Mesenteric fat pad (tissue), 1 donor: ENCODE results near the gene PEMT. TPM values are rescaled to one million over a fixed set of nuclear protein-coding genes. Genes with fewer than 3 reads are reported as not detected.

Experiments used
- DNase-seq: peaks from one replicate; pipeline ENCODE4 v3.0.0-alpha.2; 2020; ENCODE audit warnings: low spot score
- total RNA-seq: library from RNA; stranded (reverse); fragmentation: NEBNext Ultra II Directional; extraction: Animal tissue kit (Norgen Biotek cat#: 25700); gene quantifications from one replicate; pipeline ENCODE4 v1.2.1, GENCODE V29; 2021
- donor health status: DM: yes; HTN: yes; CAD: no.

The PEMT gene
- total RNA-seq, 1 donor from 2014 or later: 151 TPM

DNA sequence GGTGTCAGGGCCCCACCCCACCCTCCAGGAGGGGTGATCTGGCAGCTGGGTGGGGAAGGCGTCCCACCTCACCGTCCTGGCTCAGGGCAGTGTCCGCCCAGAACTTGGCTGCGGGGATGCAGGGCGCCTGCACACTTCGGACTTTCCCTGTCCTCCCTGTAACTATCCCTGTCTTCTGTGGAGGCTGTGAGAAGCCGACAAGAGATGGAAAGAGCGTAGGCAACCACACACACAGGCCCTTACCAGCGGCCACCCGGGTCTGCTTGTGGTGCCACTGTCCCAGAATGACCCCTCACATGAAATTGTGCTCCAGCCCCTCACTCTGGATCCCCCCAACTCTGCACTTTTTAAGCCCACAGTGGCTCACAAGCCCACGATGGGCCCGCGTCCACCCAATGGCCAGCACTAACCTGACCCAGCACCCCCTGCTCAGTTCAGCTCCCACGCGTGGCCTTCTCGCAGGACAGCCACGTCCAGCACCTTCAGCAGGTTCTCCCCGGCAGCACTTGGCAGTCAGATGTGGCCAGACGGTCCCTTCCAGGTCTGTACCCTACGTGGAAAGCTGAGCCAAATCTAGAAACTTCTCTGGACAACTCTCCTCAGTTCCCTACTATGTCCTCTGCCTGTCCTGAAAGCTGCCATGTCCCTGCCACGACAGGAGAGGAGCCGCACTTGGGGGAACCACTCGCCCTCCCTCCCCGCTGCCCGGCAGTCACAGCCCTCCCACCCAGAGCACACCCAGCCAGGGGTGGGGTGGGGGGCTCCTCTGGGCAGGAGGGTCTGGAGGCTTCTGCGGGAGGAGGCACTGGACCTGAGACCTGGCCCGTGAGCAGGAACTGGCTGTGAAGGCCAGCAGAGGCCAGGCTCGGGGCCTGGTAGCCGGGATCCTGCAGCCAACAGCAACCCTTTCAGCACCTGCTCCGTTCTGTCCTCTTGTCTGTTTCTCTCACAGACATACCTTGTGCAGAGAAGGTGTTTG lies 38.0 kb downstream of the PEMT start:
- no peak for DNase-seq

DNA sequence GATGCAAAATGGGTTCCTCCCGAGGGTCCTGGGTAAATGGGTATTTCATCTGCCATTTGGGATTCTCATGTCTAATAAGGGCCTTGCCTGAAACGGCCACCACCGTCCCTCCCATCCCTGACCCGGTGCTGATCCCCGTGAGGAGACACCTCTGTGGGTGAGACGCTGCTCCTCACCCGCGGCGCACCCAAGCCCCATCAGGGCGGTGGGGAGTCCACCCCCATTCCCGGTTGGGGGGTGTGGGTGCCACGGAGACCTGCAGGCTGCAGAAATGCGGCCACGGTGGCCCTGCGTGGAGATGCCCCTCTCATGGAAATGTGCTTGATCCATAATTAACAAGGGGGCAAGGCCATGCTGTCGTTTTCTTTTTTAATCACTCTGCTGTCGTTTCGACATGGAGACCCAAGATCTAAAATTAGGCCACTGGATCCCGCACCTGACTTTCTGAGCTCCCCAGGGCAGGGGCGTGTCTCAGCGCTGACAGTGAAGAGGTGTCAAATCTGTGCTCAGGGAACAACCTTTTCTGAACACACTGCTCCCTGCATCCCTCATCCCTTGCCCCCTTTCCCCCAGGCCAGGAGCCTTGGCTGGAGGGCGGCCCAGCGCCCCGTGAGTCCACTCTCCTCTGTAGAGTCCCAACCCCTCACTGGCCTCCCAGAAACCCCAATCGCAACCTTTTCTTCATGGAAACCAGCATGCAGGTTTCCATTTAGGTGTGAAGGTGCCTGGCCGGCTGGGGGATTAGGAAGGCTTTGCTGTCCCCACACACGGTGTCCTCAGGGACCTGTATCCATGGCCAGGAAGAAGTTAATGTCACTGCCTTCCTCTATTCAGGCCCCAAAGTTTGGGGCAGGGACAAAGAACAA lies 38.9 kb downstream of the PEMT start:
- no peak for DNase-seq

DNA sequence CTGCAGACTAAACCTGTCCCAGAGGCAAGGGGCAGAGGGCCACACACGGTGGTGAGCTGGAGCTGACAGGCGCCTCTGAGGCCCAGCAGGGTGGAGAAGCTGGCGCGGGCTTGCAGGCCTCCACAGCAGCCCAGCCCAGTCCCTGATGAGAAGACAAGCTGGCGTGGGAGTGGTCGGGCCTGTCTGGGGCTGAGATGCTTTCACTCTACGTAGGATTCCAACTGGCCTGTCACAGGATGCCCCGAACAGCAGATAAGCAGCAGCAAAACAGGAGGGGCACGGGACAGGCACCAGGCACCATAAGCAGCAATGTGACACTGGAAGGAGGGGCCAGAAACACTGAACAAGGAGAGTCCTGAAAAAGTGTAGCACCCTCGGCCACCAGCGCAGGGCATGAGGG lies 40.1 kb downstream of the PEMT start:
- no peak for DNase-seq

- DNase-seq: no peak
Measured at GRCh38 chr17:17549732-17550366, 41.7 kb downstream of the PEMT start.

- no peak for DNase-seq
Measured at GRCh38 chr17:17548044-17548443, 43.5 kb downstream of the PEMT start.

GRCh38 chr17:17547210-17547764 lies 44.2 kb downstream of the PEMT start:
- DNase-seq: no peak

DNA sequence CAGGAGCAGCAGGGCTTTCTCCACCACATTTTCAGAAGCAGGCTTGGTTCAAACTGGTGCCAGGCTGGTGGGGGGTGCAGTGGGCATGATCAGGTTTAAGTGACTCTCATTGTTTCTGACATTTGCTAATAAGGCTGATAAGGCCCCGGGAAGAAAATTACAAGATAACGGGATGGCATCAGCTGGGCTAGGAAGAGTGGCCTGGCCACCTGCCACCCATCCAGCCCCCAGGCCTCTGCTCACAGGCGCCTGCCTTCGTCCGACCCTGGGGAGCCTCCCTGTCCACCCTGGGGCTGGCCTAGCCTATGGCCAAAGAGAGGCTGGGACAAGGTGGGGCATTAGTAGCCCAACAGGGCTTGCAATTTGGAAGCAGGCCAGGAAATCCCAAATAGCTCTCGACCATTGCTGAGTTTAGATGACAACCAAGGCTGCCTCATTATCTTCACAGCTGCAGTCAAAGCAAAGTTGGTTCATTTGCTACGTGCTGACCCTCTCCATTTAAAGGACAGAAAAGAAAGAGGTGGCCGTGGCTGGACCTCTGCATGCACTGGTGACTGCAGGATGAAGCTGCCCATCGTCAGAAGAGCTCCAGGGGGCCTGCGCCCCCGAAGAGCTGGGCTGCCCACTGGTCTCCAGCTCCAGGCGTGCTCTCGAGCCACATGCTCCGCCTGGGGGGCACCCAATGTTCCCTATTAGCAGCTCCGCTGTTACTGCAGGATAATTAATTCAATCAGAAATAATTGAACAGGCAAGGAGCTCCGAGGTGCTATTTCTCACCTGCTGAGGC lies 44.9 kb downstream of the PEMT start:
- no peak for DNase-seq

DNA sequence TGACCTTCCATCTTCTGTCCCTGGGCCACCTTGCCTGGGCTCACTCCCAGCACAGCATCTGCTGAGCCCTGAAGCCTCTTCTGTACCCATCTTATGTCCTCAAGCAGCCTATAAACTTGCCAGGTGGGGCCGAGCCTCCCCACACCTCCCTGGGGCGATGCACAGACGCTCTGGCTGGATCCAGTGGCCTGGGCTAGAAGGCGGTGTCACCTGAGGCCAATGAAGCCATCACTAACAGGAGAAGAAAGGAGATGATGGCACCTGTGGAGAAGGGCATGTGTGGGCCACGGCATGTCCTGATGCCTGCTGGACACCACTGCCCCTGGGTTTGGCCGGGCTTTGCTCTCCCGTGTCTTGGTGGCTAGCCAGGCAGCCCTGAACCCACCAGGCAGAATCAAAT lies 45.5 kb downstream of the PEMT start:
- DNase-seq: no peak

DNA sequence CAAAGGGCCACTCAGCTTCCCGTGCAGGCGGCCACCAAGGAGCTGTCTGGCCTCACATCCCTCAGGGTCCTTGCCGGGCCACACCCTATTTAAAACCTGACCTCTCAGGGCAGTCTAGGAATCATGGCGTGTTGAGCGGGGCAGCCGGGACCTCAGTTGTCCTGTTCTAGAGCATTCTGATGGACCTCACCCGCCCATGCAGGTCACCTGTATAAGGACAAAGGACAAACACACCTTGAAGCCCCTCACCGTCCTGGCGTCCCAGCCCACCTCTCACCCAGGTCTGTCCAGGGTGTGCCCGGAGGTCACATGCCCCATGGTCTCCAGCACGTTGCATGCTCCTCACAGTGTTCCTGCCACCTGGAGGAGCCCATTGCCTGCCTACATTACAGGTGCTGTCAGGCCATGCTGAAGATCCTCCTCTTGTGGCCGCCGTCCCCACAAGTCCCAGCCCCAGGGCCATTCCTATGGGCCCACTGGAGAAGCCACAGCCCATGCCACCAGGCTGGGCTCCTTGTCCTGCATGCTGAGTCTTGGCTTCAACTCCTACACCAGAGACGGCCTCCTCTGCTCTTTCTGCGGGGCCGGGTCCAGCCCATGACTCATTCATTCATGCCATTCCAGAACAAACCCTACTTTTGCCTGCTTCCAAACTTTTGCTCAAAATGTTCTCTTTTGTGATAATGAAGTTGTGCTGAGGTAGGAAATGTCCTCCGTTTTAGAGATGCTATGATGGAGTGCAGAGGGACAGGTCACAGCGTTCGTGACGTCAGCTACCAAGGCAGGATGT lies 46.3 kb downstream of the PEMT start:
- DNase-seq: no peak

DNA sequence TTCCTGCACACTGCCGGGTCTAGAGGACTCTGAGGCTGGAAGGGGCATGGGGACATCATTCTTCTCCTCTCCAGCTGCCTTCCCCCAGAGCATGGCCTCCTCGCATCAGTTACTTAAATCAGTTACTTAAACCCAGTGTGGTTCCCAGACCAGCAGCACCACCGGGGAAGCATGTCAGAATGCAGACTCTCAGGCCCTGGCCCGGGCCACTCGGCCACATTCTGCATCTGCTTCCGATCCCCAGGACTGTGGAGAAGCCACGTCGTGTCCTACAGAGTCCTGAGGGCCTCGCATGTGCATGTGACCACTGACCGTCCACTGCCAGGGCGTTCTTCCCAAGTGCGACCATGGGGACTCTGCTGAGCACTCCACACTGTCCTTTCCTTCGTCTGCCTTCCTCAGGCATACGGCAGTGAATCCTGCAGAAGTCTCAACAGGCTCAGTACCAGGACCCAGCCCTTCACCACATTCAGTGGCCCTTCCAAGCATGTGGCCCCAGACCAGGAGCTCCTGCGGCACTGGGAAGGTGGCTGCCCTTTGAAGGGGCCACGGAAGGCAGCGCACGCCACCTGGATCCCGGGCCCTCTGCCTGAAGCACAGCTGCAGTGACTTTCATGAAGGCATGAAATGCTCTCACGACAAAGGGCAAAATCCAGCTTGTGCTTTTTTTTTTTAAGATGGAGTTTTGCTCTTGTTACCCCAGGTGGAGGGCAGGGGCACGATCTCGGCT lies 48.4 kb downstream of the PEMT start:
- DNase-seq: no peak

GRCh38 chr17:17541640-17542001 lies 49.9 kb downstream of the PEMT start:
- no peak for DNase-seq

DNA sequence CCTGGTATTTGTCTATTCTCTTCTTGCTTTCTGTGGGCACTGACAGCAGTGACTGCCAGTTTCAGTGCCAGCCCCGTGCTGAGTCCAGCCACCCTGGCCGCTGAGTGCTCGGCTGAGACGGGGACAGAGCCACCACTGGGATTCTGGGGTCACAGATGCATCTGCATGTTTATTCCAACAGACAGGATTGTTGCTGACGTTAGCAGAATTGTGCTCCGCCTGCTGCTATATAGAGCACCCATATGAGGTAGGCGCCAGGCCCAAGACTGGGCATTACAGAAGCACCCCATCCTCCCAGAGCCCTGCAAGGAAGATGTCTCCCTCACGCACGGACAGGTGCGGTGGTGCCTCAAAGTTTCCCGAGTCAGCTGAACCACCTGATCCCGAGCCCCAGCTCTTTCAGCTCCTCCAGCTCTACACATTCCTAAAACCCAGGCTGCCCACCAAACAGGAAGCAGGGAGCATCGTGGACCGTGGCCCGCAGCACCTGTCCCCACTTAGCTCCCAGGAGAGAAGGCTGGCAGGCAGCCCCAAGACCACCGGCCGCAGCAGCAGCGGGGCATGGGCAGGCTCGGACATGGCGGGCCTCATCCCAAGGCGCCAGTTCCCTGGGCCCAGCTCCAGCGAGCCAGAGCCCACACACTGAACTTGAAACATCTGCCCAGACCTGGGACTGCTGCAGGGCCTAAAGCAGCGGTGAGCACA lies 50.4 kb downstream of the PEMT start:
- DNase-seq: no peak

DNA sequence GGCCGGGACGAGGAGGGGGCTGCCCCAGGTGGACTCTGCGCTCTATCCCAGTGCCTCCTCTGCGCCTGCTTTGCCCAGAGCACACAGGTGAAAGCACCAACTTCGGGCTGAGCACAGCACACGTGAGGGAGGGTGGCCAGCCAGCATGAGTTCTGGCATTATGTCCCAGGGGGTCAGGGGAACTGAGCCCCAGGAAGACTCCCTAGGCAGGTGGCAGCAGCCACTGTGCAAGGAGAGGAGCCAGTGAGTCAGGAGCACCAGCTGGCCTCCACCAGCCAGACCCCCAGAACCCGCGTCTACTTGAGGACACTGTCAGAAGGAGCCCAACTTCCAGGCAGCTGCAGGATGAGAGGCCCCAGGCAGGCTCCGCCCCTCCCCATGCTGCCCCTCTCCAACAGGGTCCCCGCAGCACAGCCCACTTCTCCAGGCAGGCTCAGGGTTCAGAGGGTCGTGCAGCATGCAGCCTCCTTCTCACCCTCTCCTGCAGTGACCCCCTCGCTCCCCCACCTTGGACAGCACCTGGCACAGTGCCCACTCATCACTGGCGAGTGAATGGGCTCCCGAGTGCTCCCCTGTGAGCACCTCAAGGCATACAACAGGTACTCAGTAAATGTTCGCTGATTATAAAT lies 51.1 kb downstream of the PEMT start:
- no peak for DNase-seq

DNA sequence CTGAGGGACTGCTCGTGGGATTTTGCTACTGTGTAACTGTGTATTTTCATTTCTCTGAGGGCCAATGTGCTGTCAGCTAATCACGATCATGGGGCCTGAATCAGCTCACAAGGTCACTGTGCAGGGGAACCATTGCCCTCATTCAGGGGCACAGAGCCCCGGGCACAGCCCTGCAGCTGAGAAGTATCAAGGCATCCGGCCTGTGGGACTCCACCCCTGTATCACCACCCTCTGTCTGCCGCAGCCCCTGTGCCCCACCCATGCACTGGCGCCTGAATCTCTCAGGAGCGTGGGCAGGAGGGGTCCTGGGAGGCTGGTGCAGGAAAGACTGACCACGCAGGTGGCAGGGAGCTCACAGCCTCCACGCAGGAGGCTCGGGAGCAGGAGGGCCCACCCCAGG lies 51.9 kb downstream of the PEMT start:
- no peak for DNase-seq

DNA sequence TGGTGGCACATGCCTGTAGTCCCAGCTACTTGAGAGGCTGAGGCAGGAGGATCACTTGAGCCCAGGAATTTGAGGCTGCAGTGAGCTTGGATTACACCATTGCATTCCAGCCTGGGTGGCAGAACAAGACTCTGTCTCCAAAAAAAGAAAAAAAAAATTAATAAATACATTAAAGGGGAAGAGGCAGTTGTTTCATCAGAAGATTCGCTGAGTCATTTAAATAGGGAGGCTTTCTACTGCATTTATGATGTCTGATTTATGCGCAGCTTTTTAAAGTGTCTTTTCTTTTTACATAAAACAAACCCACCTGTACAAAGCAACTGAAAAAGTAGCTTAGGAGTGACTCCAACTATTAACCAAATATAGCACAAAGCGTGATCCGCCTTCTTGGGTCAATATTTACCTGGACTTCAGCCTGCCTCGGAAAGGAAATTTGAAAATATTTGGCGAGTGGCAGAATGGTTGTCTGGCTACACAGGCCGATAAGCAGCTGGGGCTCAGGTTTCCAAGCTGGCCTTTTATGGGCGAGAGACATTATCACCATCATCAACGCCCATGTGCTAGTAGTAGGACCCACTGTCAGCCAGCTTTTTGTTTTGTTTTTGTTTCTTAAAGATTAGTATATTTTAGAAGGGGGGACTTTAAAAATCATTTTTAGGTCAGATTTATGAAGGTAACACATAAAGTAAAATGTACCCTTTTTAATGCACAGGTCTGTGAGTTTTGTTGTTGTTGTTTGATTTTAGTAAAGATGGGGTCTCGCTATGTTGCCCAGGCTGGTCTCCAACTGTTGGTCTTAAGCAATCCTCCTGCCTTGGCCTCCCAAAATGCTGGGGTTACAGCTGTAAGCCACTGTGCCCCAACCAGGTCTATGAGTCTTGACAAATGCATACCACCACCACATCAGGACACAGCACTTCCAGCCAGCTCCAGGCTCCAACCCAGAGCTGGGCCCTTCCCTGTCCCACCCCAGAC lies 52.8 kb downstream of the PEMT start:
- DNase-seq: no peak

DNA sequence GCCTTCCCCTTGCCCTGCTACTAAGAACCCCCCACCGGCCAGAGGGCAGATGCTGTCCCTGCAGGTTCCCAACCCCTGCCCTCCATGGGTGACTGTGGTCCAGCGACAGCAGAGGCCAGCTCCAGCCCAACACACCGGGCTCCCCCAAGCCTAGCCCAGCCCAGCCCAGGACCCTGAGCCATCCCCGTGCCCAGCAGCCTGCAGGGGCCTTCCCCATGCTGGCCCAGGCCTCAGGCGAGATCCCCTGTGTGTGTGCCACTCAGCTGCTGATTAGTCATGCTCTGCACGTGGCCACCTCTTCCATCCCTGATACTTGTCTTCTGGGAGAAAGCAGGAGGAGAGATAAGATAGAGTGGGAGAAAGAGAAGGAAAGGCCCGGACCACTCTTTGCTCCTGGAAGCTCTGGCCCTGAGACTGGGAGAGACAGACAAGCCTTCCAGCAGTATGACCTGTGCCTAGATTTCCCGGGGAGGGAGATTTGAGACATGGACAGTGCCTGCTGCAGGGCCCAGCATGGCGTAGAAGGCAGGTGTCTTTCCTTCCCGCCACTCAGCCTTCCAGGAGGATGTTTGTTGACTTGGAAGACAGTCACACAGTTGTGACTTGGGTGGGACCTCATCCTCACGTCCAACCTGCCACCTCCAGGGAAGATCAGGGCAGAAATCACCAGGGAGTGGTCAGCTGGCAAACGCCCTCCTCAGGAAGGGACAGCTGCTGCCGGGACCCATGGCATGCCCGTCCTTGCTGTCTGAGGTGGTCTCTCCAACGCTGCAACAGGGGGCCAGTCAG lies 54.0 kb downstream of the PEMT start:
- DNase-seq: no peak
